ENCODE results near the gene TMEM225B.
"Not testable (repeated sequence)": the region's sequence is repeated elsewhere in the genome, so short reads cannot be mapped to it uniquely, and the experiment has no call there.

GRCh38 chr7:99654626-99655025 is 56.6 kb downstream of the TMEM225B start:
- TF ChIP-seq CTCF (IDR thresholded peaks at IDR 0.05); EZH2 (IDR thresholded peaks at IDR 0.05; ENCODE audit: borderline replicate concordance, insufficient read depth, low read depth, low read length, poor library complexity, severe bottlenecking): not testable (repeated sequence)

Data from B cell (primary cell).